SU-DHL-6 (cell line): ENCODE measurements around the gene PTPRN2.

Source experiments
- EZH2phosphoT487 ChIP-seq: fragments of 200-600 bp; sonication (generic), shearing (Covaris generic); conservative IDR thresholded peaks from 2 replicates; pipeline ENCODE4 v1.6.1; 2018; ENCODE audit warnings: mild to moderate bottlenecking, antibody characterized with exemption, low read length, moderate library complexity, mixed read lengths
- TF ChIP-seq, protein P1 (sequence below): fragments of 200-600 bp; sonication (generic); IDR thresholded peaks from one replicate; pipeline ENCODE4 v1.5.1; 2017; ENCODE audit warnings: antibody characterized with exemption, mild to moderate bottlenecking, low read length, moderate library complexity; ENCODE audit not compliant: insufficient read depth, poor library complexity, severe bottlenecking

DNA sequence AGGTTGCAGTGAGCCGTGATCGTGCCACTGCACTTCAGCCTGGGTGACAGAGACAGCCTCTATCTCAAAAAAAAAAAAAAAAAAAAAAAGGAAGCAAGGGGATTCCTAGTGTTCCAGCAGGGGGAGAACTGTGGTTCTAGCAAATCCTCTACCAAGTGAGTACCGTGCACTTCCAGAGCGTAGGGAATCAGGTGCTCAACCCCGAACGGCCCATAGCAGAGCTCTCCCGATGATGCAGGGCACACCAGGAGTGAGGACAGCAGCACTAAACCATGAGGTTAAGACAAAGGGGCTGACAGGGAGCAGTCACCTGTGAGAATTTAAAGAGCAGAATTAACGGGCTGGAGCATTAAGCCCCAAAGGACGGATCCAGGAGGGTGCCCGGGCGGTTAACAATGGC, 173.6 kb downstream of the PTPRN2 start:
- TF ChIP-seq, protein P1, sequence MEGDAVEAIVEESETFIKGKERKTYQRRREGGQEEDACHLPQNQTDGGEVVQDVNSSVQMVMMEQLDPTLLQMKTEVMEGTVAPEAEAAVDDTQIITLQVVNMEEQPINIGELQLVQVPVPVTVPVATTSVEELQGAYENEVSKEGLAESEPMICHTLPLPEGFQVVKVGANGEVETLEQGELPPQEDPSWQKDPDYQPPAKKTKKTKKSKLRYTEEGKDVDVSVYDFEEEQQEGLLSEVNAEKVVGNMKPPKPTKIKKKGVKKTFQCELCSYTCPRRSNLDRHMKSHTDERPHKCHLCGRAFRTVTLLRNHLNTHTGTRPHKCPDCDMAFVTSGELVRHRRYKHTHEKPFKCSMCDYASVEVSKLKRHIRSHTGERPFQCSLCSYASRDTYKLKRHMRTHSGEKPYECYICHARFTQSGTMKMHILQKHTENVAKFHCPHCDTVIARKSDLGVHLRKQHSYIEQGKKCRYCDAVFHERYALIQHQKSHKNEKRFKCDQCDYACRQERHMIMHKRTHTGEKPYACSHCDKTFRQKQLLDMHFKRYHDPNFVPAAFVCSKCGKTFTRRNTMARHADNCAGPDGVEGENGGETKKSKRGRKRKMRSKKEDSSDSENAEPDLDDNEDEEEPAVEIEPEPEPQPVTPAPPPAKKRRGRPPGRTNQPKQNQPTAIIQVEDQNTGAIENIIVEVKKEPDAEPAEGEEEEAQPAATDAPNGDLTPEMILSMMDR, result no peak
- TF ChIP-seq EZH2phosphoT487, result no peak
